Loucy (cell line): ENCODE data around the gene EGR4.

Source experiments
- H2AFZ ChIP-seq: fragments of 200-600 bp; sonication (generic); 2 replicates; pipeline ENCODE4 v1.6.0; 2016; ENCODE audit warnings: antibody characterized with exemption, mild to moderate bottlenecking, low read length, moderate library complexity
- H3F3A ChIP-seq: fragments of 200-600 bp; 2 replicates; pipeline ENCODE4 v1.6.0; 2016; ENCODE audit warnings: antibody characterized with exemption, low read depth, mild to moderate bottlenecking
- H3K27me3 ChIP-seq: fragments of 200-600 bp; sonication (generic); 2 replicates; pipeline ENCODE4 v1.6.1; 2014; ENCODE audit warnings: low read length, mild to moderate bottlenecking; ENCODE audit not compliant: insufficient read depth, poor library complexity, severe bottlenecking
- H3K36me3 ChIP-seq: fragments of 200-600 bp; sonication (generic); 2 replicates; pipeline ENCODE4 v1.6.1; 2016; ENCODE audit warnings: low read length; ENCODE audit not compliant: insufficient read depth
- H3K4me1 ChIP-seq: fragments of 200-600 bp; sonication (generic); 2 replicates; pipeline ENCODE4 v1.5.1; 2014; ENCODE audit warnings: low read length, mild to moderate bottlenecking; ENCODE audit not compliant: insufficient read depth, poor library complexity, severe bottlenecking
- H3K4me2 ChIP-seq: fragments of 200-600 bp; sonication (generic); 2 replicates; pipeline ENCODE4 v1.6.0; 2014; ENCODE audit warnings: antibody characterized with exemption, low read length, low read depth, mild to moderate bottlenecking; ENCODE audit not compliant: poor library complexity, severe bottlenecking
- H3K4me3 ChIP-seq: fragments of 200-600 bp; sonication (generic); 2 replicates; pipeline ENCODE4 v1.5.1; 2014; ENCODE audit warnings: low read length, mild to moderate bottlenecking, mixed read lengths; ENCODE audit not compliant: poor library complexity, severe bottlenecking
- H3K79me2 ChIP-seq: fragments of 200-600 bp; sonication (generic); 2 replicates; pipeline ENCODE4 v1.6.1; 2014; ENCODE audit warnings: low read length; ENCODE audit not compliant: insufficient read depth
- H3K9ac ChIP-seq: fragments of 200-600 bp; sonication (generic); 2 replicates; pipeline ENCODE4 v1.6.0; 2014; ENCODE audit warnings: mild to moderate bottlenecking, low read depth, low read length, moderate library complexity; ENCODE audit not compliant: poor library complexity, severe bottlenecking
- H3K9me2 ChIP-seq: fragments of 200-600 bp; sonication (generic); replicated peaks from 2 replicates; pipeline ENCODE4 v1.6.1; 2016; ENCODE audit warnings: low read depth, low read length, mixed read lengths
- H3K9me3 ChIP-seq: fragments of 200-600 bp; sonication (generic); 2 replicates; pipeline ENCODE4 v1.6.1; 2014; ENCODE audit warnings: mild to moderate bottlenecking, antibody characterized with exemption, low read length, low read depth; ENCODE audit not compliant: insufficient read depth
- H4K20me1 ChIP-seq: fragments of 200-600 bp; sonication (generic); 2 replicates; pipeline ENCODE4 v1.6.0; 2014; ENCODE audit warnings: antibody characterized with exemption, low read length, mild to moderate bottlenecking; ENCODE audit not compliant: insufficient read depth, poor library complexity, severe bottlenecking
- CTCF ChIP-seq: fragments of 200-600 bp; sonication (generic); conservative IDR thresholded peaks from 2 replicates; pipeline ENCODE4 v1.5.1; 2014; ENCODE audit warnings: mild to moderate bottlenecking, antibody characterized with exemption, low read length
- EZH2phosphoT487 ChIP-seq: fragments of 200-600 bp; IDR thresholded peaks from 2 replicates; pipeline ENCODE4 v1.6.1; 2018; ENCODE audit warnings: antibody characterized with exemption, mild to moderate bottlenecking, moderate library complexity, borderline replicate concordance

Gene EGR4

DNA sequence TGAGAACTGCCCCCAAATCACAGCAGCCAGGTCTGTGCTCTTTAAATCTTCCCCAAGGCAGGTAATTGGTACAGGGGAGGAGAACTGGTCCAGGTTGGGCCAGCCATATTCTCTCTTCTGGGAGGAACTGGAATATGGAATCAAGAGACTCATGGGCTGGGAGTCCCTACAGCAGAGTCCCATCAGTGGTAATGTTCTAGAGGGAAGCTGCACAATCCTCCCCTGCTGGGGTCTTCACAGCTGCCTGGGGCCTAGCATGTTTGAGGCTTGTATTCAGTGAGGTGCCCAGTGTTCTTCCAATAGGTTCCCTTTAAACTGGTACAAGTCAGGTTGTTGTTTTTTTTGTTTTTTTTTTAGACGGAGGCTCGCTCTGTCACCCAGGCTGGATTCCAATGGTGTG is 21.1 kb upstream of the EGR4 start:
- Histone ChIP-seq H3K9me2 (no peaks in the 10 kb centered on the region), H3K4me3 (no peak overlapping the region), H3K9me3 (no peaks in the 10 kb centered on the region), H3K36me3 (no peaks in the 10 kb centered on the region), H3K4me2 (no peak overlapping the region), H3F3A (no peaks in the 10 kb centered on the region), H4K20me1 (no peaks in the 10 kb centered on the region), H3K4me1 (no peaks in the 10 kb centered on the region), H2AFZ (no peak overlapping the region), H3K9ac (no peak overlapping the region), H3K27me3 (peaks cover 7% of the 10 kb centered on the region), H3K79me2 (no peaks in the 10 kb centered on the region)
- TF ChIP-seq EZH2phosphoT487 (no peak), CTCF (no peak)

DNA sequence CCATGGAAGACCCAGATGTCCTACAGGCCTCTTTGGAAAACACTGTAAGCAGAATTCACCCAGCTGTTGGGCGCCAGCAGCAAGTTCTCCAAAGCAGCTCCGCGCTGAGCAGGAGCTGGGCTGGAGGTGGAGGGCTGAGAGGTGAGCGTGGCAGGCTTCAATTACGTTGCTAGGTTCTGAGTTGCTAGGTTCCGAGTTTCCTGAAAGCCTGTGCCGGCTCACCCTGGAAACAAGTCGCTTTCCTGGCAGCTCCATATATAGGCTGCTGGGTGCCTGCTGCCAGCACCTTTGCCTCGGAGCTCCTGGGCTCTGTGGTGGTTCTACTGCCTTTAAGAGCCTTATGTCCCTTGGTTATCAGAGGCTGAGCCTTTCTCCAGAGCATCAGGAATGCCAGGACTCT is 14.4 kb upstream of the EGR4 start:
- H3K4me1 ChIP-seq = no peaks in the 10 kb centered on the region
- no peaks in the 10 kb centered on the region for H3K9me2 ChIP-seq
- no peak overlapping the region for H3K9ac ChIP-seq
- no peak overlapping the region for H3K4me3 ChIP-seq
- no peaks in the 10 kb centered on the region for H3K36me3 ChIP-seq
- H3K4me2 ChIP-seq = no peak overlapping the region
- no peaks in the 10 kb centered on the region for H4K20me1 ChIP-seq
- H3F3A ChIP-seq = no peaks in the 10 kb centered on the region
- H3K27me3 ChIP-seq = no peaks in the 10 kb centered on the region
- H3K79me2 ChIP-seq = no peaks in the 10 kb centered on the region
- no peaks in the 10 kb centered on the region for H3K9me3 ChIP-seq
- TF ChIP-seq EZH2phosphoT487 (no peak), CTCF (no peak)
- no peak overlapping the region for H2AFZ ChIP-seq

DNA sequence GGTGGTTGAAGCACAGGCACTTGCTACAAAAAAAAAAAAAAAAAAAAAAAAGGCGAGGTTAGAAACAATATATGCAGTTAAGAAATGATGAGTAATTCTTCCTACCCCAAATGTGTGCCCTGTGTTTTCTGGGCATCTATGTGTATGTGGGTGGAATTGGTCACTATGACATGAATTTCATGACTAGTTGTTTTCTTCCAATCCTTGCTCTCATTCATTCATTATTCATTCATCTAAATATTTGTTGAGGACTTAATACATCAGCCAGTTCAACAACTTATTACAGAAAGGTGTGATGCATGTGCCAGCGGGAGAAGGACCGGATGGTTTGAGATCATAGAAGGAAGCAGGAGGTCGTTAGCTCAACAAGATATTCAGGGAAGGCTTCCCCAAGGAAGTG is 8.3 kb upstream of the EGR4 start:
- Histone ChIP-seq H3K4me2 (no peak overlapping the region), H3K9ac (no peak overlapping the region), H2AFZ (no peak overlapping the region), H3K9me3 (no peaks in the 10 kb centered on the region), H3K4me1 (peaks cover 5% of the 10 kb centered on the region), H3K27me3 (no peaks in the 10 kb centered on the region), H3F3A (no peaks in the 10 kb centered on the region), H3K36me3 (no peaks in the 10 kb centered on the region), H3K9me2 (no peaks in the 10 kb centered on the region), H3K4me3 (no peak overlapping the region), H3K79me2 (no peaks in the 10 kb centered on the region), H4K20me1 (no peaks in the 10 kb centered on the region)
- TF ChIP-seq EZH2phosphoT487 = no peak
- TF ChIP-seq CTCF = no peak
